NCI-H524 treated with DMSO at 0.1 percent for 48 hours (cell line): ENCODE results near the gene MPHOSPH10.
"Not testable (repeated sequence)": the region's sequence is repeated elsewhere in the genome, so short reads cannot be mapped to it uniquely, and the experiment has no call there.

Experiments used
- DNase-seq: peaks from one replicate; lab custom pipeline; 2025; lab: John Stamatoyannopoulos, UW

MPHOSPH10 gene

DNA sequence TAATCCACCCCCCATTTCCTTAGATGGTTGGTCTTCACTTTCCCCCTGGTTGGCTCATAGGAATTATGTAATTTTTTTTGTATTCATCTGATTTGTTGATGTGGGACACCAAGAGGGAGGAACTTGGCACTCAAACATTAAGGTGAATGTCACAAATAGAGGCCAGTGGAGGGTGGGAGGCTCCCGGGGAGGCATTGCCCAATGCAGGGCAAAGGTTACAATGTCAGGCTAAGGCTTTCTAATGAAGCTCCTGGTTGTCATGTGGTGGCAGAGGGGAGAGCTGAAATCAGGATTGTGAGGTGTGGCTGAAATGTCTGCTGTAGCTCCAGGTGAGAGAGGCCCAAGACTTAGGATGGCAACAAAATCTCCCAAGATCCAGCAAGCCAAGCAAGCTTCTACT is 42.7 kb downstream of the MPHOSPH10 start:
- no peak for DNase-seq

DNA sequence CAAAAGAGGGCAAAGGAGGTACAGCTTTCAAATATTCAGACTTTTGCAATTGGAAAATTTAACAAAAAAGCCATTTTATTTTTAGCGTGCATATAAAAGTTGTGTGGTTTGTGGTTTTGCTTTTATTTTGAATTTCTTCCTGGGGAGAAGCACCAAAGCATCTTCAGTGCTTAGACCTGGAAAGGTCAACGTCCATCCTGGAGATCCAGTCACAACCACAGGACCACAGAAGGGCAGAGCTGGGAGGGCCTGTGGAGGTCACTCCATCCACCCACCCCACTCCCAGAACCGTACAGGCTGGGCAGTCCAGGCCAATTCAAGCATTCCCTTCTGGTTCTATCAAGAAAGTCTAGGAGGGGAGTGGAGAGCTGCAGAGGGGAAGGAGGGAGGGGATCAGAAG is 43.8 kb downstream of the MPHOSPH10 start:
- no peak for DNase-seq

GRCh38 chr2:71178836-71179235 is 48.4 kb downstream of the MPHOSPH10 start:
- not testable (repeated sequence) for DNase-seq

- DNase-seq = no peak
Measured at GRCh38 chr2:71181316-71181715, 50.9 kb downstream of the MPHOSPH10 start.

GRCh38 chr2:71183306-71184115 is 53.1 kb downstream of the MPHOSPH10 start:
- not testable (repeated sequence) for DNase-seq

DNA sequence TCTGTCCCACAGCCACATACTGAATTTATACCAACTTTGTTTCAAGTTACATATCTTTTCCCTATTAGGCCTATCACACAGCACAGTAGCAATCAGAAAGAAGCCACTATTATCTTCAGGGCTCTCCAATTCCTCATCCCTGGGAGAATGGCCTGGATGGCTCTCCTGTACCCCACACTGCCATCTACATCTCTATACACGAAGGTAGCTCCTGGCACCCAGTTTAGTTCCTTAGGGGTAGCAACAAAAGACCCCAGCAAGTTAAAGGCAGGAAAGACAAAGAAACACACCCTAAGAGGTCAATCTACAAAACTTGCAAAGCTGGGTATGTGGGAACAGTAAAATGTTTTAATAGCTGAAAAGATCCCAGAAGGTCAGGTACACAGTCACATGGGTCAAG is 56.5 kb downstream of the MPHOSPH10 start:
- no peak for DNase-seq

GRCh38 chr2:71187589-71187988 is 57.2 kb downstream of the MPHOSPH10 start:
- no peak for DNase-seq

DNA sequence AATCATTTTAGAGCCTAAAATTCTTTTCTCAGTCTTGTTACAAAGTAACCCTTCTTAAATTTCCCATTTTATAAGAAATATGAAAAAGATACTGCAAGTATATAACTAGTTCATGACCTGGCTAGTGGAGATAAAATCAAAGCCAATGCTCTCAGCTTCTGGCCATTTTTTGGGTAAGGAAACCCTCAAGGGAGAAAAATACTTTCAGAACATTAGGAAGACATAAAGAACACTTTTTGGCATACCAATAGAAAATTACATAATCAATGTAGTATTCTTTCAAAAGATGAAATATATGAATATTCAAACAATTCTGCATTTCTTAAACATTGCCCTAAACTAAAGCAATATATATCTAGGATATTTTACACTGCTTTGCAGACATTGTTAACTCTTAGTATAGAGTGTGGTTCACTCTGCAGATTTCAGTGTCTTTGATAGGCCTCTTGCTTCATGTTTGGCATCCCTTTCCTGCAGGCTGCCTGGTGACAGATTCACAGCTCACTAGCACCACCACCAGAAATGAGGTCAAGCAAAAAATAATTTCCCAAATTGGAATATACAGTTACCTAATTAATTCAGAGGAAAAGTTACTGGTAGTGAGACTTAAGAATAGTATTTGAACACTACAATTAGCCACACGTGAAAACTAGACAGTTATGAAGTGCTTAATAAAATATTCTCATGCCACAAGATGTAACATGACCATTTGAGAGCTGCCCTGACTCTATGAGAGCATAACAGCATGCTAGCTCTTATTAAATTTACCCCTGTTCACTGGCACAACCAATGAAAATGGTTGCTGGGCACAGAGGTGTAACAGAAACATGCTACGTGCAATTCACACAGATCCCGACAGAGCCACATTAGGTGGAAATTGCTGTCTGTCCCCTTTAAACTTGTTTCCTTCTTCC is 60.5 kb downstream of the MPHOSPH10 start:
- no peak for DNase-seq

- DNase-seq = no peak
Measured at GRCh38 chr2:71191570-71191943, 61.1 kb downstream of the MPHOSPH10 start.
